GM19452 (cell line): ENCODE measurements around the gene CSMD2.
"Not testable (repeated sequence)": the region's sequence is repeated elsewhere in the genome, so short reads cannot be mapped to it uniquely, and the experiment has no call there.

Experiments used
- ATAC-seq: cut with Tn5 transposase; IDR thresholded peaks from one replicate; pipeline ENCODE4 v1.9.1; 2021; ENCODE audit not compliant: unreplicated experiment

Gene CSMD2

GRCh38 chr1:34113362-34113761 lies 51.7 kb downstream of the CSMD2 start:
- no peak for ATAC-seq

GRCh38 chr1:34108711-34109110 lies 56.3 kb downstream of the CSMD2 start:
- ATAC-seq: no peak

GRCh38 chr1:34108269-34108668 lies 56.8 kb downstream of the CSMD2 start:
- no peak for ATAC-seq

- no peak for ATAC-seq
Observed at GRCh38 chr1:34101151-34101550, 63.9 kb downstream of the CSMD2 start.

- ATAC-seq: no peak
Observed at GRCh38 chr1:34100332-34100731, 64.7 kb downstream of the CSMD2 start.

- not testable (repeated sequence) for ATAC-seq
Observed at GRCh38 chr1:34092399-34092798, 72.6 kb downstream of the CSMD2 start.

GRCh38 chr1:34089731-34090130 lies 75.3 kb downstream of the CSMD2 start:
- ATAC-seq: no peak

- no peak for ATAC-seq
Observed at GRCh38 chr1:34087986-34088385, 77.0 kb downstream of the CSMD2 start.

- no peak for ATAC-seq
Observed at GRCh38 chr1:34086561-34086960, 78.5 kb downstream of the CSMD2 start.

GRCh38 chr1:34083974-34084373 lies 81.1 kb downstream of the CSMD2 start:
- no peak for ATAC-seq

GRCh38 chr1:34082085-34082670 lies 82.9 kb downstream of the CSMD2 start:
- ATAC-seq: not testable (repeated sequence)

GRCh38 chr1:34078383-34078782 lies 86.6 kb downstream of the CSMD2 start:
- no peak for ATAC-seq

- ATAC-seq: no peak
Observed at GRCh38 chr1:34075576-34075975, 89.5 kb downstream of the CSMD2 start.

GRCh38 chr1:34073028-34073695 lies 91.9 kb downstream of the CSMD2 start:
- no peak for ATAC-seq

- no peak for ATAC-seq
Observed at GRCh38 chr1:34070201-34070836, 94.7 kb downstream of the CSMD2 start.

- ATAC-seq: no peak
Observed at GRCh38 chr1:34066981-34067603, 97.9 kb downstream of the CSMD2 start.

- ATAC-seq: no peak
Observed at GRCh38 chr1:34066166-34066565, 98.9 kb downstream of the CSMD2 start.

- no peak for ATAC-seq
Observed at GRCh38 chr1:34065498-34065897, 99.5 kb downstream of the CSMD2 start.

GRCh38 chr1:34060901-34061415 lies 104.1 kb downstream of the CSMD2 start:
- no peak for ATAC-seq

- ATAC-seq: no peak
Observed at GRCh38 chr1:34060187-34060730, 104.8 kb downstream of the CSMD2 start.

GRCh38 chr1:34057347-34058130 lies 107.5 kb downstream of the CSMD2 start:
- no peak for ATAC-seq
